HG03039 (cell line): ENCODE results near the gene LRRC18.

Source experiments
- ATAC-seq: cut with Tn5 transposase; IDR thresholded peaks from one replicate; pipeline ENCODE4 v1.9.1; 2021; ENCODE audit warnings: mild to moderate bottlenecking, moderate library complexity; ENCODE audit not compliant: unreplicated experiment

The LRRC18 gene

DNA sequence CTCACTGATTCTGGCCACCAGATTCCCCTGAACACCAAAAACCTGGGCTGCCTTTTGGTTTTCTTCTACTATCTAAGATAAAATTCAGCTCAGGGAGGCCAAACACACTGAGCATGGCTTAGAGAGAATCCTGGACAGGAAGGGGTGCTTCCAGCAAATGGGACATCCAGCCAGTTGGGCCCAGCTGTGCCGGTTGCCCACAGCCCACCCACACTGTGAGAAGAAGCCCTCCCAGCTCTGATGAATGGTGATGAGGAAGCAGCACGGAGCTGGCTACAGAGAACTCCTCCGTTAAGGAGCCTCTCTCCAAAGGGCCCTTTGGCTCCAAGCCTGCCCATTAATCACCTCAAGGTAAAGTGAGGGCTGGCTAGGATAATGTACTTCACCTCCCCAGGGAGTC, 15.9 kb downstream of the LRRC18 start:
- no peak for ATAC-seq

DNA sequence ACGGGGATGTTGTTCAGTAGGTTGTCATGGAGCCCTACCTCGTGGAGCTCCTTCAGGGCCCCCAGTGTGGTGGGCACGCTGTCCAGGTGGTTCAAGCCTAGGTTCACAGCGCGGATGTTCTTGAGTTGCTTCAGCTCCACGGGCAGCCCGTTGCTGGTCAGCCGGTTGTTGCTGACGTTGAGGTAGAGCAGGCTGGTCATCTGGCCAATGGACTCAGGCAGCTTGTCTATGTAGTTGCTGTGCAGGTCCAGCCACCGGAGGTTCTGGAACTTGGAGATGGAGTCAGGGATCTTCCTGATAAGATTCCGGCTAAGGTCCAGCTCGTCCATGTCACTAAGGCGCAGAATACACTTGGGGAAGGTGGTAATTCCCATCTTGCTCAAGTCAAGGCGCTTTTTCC, 26.0 kb downstream of the LRRC18 start:
- ATAC-seq = no peak

DNA sequence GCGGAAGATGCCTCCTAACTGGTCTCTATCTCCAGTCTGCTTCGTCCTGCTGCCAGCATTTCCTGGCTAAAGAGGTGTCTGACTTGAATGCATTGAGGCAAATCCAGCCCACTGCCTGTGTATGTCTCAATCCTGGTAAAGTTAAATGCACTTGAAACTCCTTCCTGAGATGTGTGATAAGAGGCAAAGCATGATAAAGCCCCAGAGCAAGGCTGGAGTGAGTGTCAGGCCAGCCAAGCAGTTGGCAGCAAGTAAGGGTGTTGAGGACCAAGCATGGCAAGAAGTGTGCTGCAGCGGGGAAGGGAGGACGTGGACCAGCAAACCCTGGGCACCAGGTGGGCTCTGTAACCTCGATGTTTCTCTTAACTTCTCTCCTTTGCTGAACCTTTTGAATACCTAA, 29.1 kb downstream of the LRRC18 start:
- no peak for ATAC-seq

DNA sequence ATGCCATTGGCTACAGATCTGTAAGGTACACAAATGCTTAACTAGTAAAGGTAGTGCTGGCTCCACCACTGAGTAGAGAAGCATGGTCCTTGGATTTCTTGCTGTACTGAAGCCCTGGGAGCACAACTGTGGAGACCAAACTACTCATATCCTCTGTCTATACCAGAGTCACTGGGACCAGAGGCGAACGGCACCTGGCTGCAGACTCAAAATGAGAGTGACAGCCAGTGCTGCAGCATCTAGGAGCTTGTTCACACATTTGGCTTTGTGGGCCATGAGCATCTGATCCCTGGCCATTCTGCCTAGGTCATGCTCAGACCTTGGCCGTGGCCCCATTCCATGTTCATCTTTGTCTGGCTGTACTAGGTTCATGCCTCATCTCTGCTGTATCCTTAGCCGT, 31.9 kb downstream of the LRRC18 start:
- no peak for ATAC-seq

DNA sequence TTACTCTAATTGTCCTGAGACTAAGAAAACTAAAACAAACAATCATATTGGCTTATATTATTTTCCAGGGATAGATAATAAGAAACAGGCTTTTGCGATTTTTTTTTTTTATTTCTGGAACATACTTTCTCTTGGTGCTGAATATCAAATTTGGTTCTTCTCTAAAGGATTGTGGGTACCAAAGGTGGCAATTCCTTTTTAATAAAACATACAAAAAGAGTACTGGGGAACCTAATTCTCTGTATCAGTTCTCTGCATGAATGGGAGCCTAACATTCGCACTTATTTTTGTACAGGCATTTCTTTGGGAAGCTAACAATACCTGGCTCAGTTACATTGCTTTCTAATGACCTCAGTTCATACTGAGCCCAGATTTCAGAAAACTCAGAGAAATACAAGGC, 32.8 kb downstream of the LRRC18 start:
- ATAC-seq = no peak

DNA sequence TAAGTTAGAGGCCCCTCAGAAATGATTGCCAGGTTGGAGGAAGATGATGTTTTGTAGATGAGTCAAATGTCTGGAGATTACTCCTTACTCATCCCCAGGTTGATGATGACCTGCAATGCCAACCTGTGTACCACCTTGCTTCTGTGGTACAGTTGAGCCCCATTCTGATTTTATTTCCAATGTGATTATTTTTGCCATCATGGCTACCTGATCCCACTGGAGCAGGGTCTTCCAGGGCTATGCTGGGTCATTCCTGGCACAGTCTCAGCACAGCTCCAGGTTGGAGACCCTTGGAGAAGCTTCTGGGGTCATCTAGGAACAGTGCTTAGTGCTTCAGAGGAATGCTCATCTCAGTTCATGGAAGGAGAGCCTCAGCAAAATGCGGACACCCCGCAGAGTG, 34.3 kb downstream of the LRRC18 start:
- ATAC-seq = no peak

DNA sequence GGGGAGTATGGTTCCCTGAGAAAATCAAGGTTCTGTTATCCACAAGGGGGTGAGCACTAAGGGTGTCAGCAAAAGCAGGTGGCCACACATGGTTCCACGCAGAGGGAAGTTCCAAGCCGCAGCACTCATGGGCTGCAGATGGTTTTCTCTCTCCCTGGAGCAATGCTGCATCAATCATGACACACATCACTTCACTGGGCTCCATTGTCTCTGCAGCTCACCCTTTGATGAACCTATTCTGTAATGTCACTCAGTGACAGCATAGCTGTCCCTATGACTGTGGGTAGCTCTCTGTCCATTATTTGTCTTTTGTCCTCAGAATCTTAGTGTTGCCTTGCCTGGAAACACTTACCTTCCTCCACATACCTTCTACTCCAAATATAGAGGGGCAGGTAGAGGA, 34.8 kb downstream of the LRRC18 start:
- no peak for ATAC-seq

DNA sequence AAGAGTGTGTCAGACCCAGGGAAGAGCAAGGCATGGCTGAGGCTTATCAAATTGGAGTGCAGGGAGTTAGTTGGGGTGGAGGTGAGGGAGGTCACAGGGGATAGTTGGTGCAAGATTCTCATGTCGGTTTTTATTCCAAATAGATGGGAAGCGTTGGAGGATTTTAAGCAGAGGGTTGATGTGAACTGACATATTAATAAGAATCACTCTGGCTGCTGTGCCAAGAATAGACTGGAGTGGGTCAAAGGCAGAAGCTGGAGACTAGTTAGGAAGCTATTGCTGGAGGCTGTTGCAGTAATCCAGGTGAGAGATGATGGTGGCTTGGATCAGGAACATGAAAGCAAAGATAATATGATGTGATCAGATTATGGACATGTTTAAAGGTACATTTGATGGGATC, 36.5 kb downstream of the LRRC18 start:
- no peak for ATAC-seq

DNA sequence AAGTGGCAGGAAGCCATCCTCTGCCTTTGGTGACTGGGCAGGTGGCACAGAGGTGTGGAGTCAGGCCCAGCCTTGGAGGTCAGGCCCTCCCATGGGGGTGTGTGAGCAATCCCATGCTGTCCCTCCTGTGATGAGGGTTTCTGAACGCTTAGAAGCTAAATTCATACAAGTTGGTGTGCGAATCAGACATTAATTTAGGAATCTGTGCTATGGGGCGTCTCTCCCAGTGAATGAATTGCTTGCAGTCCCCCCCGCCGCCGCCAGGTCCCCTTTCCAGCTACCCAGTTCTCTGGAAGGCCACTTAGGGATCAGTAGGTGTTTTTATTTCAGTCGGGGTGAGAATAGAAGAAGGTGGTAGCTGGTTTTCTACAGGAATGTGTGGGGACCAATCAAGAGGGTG, 37.5 kb downstream of the LRRC18 start:
- no peak for ATAC-seq

DNA sequence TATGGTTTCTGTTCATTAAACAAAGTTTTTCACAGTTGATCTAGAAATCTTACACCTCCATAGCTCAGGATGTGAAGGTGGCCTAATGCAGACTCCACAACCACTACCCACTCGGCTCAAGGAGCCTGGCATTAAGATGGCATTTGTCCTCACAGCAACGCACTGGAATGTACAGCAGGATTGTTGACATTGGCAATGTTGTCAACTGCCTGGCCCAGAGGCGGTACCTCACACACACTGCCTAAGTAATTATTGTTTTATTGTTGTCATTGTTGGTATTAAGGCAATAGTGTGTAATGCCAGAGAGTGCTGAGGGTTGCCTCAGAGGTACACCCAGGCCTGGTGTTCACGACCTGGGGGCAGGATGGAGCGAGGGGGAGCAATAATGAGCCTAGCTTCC, 38.3 kb downstream of the LRRC18 start:
- ATAC-seq = no peak

DNA sequence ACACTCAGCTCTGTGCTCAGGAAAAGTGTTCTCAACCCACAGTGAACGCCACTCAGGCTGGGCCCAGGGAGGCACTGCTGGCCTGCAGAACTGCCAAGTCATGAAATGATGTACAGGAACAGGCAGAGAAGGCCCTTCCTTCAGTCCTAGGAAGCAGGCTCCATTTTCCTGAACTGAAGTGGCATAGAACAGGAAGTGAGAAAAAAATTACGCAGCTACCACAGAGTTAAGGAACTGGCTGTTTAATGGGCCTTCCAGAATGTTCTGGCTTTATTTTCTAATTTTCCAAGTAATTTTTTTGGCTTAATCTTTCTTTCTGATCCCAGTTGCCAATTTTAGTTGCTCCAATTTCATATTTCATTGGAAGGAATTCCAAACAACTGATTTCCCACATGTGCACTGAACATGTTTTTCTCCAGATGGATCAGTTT, 39.3 kb downstream of the LRRC18 start:
- no peak for ATAC-seq

DNA sequence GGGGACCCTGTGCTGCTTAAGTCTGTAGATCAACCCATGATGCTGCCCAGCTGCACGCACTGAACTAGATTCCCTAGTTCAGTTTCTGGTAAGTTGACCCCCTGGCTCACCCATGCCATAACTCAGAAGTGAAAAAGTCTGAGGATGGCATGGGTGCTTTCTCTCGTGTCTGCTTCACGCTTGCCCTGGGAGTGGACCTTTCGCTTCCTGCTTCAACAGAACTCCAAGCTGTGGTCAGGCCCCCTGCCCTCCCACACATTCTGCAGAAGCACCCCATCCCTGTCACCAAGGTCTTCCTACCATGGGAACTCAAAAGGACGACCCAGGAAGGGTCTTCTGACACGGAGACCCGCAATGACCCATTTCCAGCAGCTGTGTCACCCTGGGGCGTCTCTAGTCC, 39.9 kb downstream of the LRRC18 start:
- no peak for ATAC-seq

DNA sequence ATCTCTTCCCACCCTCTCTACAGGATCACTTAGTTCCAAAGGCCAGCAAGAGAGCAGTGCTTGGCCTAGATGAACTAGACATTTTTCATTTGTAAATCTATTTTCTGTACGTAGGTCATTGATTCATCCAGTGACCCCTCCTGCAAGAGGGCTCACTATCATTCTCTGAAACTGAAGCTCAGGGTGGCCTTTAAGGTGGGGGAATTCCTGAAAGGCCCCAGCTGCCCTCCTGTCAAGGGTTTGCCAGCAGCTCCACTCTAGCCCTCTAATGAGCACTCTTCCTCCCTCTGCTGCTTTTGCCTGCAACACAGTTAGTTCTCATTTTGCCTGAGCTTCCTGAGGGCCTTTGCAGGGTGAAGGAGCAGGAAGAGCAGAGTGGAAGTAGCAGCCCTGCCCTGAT, 41.2 kb downstream of the LRRC18 start:
- no peak for ATAC-seq

DNA sequence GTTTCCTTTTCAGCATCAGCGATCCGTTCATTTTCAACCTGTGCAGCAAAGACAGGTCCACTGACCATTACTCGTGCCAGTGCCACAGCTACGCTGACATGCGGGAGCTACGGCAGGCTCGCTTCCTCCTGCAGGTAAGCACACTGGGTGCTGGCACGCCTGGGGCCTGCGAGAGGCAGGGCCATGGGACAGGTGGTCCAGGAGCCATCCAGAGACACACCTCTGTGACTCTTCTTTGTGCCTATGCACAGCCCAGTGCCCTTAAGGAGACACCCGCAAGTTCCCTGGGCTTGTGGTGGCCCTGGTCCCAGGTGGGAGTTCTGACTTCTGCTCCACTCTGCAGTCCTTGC, 42.2 kb downstream of the LRRC18 start:
- ATAC-seq = no peak

DNA sequence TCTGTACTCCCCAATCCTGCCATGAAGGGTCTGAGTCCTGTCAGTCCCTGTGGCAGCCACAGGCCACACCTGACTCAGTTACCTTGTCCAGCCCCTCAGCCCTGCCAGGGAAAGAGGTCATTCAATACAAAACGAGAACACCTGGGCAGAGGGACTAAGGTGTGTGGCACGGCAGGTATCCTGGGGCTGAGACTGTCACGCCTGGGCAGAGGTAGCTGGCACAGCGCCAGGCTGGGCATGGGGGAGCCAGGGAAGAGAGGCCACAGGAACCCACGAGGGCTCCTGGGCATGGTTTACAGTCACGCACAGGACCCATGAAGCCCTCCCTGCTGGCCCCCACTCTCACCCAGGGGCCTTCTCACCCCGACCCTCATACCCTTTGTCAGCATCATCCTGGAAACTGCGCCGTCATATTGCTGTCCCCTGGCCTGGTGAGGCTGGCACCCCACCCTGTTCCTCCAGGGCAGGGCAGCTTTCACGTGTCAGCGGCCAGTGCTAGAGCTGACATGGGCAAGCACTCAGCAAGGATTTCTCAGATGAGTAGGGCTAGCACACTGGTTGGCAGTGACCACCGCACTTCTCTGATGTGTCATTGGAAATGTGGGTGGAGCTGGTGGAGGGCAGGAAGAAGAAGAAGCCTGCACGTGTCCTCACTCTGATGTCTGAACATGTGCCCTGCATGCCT, 42.7 kb downstream of the LRRC18 start:
- ATAC-seq = no peak

DNA sequence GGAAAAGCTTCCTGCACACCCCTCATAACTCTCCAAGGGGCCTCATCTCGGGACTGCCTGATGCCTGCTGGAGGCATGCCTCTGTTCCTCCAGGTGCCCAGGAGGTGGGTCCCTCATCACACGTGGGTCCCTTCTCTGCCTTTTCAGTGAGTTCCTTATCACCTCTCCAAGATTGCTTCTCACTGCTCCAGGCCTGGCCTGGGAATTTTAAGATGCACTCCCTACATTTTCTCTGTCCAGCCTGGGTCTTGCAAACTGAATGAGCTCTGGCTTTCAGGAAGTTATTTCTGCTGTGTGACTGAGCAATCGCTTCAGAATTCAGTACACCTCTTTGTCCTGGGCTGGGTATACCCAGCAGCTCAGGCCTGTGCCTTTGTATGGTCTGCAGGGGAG, 43.8 kb downstream of the LRRC18 start:
- no peak for ATAC-seq

DNA sequence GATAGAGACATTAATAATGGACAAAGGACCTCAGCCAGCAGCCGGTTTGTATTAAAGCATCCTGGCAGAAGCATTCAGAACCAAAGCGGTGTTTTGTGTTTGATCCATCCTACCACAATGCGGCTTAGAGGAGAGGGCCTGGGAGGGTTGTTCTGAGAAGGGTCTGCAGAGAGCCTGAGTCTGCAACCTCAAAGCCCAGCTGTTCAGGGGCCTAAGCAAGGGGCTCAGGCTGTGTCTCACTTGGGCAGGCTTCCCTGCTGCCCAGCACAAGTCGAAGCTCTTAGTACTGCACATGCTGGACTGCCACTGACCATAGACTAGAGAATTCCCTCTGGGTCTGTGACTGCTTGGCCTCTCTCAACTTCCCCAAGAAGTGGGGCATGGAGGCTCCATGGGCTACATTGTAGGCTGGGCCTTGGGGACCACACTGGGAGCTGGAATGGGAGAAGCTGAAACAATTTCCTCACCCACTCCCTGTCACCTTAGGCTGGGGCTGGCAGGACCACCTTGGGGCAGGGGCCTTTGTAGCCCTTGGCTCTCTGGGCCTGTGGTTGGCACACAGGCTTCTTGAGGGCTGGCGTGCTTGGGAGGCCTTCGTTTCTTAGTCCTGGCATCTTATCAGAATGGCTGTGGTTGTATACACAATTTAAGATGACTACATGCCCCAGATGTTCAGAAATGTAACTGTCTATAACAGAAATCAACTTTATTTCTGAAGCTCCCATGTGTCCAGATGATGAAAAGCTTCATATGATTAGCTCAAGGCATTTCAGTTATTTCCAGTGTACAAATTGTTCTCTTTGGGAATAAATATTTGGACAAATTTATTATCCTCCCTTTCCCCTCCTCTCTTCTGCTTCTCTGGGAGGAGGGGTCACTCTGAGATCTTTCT, 44.5 kb downstream of the LRRC18 start:
- ATAC-seq = no peak

DNA sequence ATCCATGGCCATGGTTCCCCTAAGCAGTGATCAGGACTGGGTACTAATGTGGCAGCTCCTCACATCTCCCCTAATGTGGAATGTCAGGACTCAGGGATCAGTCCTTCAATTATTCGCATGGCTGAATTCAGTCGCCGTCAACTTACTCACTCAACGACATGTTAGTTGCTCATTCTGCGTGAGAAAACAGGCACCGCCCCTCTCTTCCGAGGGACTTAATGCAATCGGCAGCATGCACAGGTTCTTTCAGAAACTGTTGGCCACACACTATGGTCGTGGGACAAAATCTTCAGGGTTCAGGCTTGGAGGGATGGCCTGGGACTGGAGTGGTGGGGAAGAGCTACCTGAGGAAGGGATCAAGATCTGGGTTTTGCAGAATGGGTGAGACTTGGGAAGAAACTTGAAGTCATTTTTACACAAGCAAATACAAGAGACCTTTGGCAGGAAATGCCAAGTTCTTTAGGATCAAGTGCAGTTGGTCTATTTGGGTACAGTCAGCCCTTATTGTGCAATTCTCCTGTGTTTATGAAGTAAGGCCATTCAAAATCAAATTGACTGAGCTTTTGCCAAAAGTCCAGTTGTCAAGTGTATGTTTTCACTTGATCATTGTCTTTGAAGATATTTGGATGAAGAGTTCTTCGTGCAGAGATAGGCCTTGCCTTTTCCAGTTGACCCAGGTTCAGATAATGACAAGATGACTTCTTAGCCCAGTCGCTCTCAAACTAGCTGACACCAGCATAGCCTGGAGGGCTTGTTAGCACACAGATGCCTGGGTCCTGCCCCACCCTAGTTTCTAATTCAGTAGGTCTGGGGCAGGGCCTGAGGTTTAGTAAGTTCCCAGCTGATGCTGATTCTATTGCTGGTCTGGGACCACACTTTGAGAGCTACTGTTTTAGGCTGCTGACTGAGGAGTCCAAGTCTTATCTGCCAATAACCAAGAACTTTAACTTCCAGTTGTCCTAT, 48.5 kb downstream of the LRRC18 start:
- no peak for ATAC-seq

DNA sequence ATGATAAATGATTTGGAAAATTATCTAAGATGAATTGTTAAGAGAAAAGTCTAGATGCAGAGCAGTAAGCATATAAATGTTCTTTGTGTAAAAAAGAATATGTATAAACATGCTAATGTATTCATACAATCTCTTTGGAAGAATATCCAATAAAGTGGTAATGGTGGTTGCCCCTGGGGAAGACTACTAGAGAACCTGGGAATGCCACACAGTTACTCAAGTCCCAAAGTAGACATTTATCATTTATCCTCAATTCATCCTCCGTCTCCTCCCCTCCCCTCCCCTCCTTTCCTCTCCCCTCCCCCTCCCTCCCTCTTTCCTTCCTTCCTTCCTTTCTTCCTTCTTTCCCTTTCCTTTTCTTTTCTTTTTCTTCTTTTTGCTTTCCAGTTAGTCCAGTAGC, 51.7 kb downstream of the LRRC18 start:
- ATAC-seq = no peak

DNA sequence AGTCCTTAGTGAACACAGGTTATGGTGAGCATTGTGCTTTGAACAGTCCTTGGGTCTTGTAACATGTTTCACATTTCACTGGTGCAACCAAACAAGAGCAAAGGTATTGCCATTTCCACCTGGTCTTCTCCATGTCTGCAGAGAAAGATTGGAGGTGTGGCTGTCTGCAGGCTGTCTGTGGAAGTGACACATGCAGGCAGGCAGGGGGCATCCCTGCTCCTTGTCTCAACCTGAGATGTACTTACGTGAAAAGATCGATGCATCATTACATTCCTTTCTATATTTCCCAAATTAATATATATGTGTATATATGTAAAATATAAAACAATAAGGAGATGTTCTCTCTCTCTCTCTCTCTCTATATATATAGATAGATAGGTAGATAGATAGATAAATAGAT, 54.3 kb downstream of the LRRC18 start:
- no peak for ATAC-seq
